Esophagus muscularis mucosa (tissue), 4 donors: ENCODE measurements around the gene CEACAM21. TPM values are rescaled to one million over a fixed set of nuclear protein-coding genes. Genes with fewer than 3 reads are reported as not detected.

Experiments used
- DNase-seq: peaks from one replicate; pipeline ENCODE4 v3.0.0-alpha.2; 2017; ENCODE audit errors: extremely low spot score
- H3K27ac ChIP-seq, 4 donors: fragments of 200-600 bp; sonication (generic); replicated peaks in 1 of 4; 1 replicate in 3 of 4; 2 replicates in 1 of 4; pipeline ENCODE4 v1.5.1; 2016 to 2019; ENCODE audit warnings: mild to moderate bottlenecking in 1 of 4
- H3K27me3 ChIP-seq, 4 donors: fragments of 200-600 bp; sonication (generic); one replicate each; pipeline versions ENCODE4 v1.5.1 to v1.6.0; 2016 to 2019
- H3K36me3 ChIP-seq, 4 donors: fragments of 200-600 bp; sonication (generic); one replicate each; pipeline ENCODE4 v1.5.1; 2016 to 2019
- H3K4me1 ChIP-seq, 4 donors: fragments of 200-600 bp; sonication (generic); one replicate each; pipeline ENCODE4 v1.5.1; 2016 to 2019
- H3K4me3 ChIP-seq, 4 donors: fragments of 200-600 bp; sonication (generic); 1 replicate in 2 of 4; 2 replicates in 2 of 4; pipeline ENCODE4 v1.5.1; 2016 to 2019; ENCODE audit warnings: mild to moderate bottlenecking in 4 of 4, moderate library complexity in 1 of 4
- H3K9me3 ChIP-seq, 4 donors: fragments of 200-600 bp; sonication (generic); 1 replicate in 3 of 4; 2 replicates in 1 of 4; pipeline ENCODE4 v1.5.1; 2016 to 2019
- CTCF ChIP-seq, 3 experiments: fragments of 200-600 bp in 2 of 3; fragments of 450-650 bp in 1 of 3; sonication (generic) in 2 of 3; IDR thresholded peaks; one replicate each; pipeline ENCODE4 v1.5.1; 2017 to 2019; ENCODE audit warnings: antibody characterized with exemption in 3 of 3, mild to moderate bottlenecking in 2 of 3, moderate library complexity in 1 of 3
- EP300 ChIP-seq: sonication (generic); formaldehyde crosslinking; IDR thresholded peaks from one replicate; pipeline ENCODE4 v1.6.1; 2017; ENCODE audit warnings: antibody characterized with exemption
- POLR2A ChIP-seq: fragments of 450-650 bp; IDR thresholded peaks from one replicate; pipeline ENCODE4 v1.6.1; 2017; ENCODE audit warnings: antibody characterized with exemption, moderate library complexity, mild to moderate bottlenecking, low read depth
- POLR2AphosphoS5 ChIP-seq, 2 donors: sonication (generic); formaldehyde crosslinking; IDR thresholded peaks; one replicate each; pipeline ENCODE4 v1.6.1; 2017; ENCODE audit warnings: antibody characterized with exemption in 2 of 2
- WGBS: methylation state at CpG from one replicate; pipeline ENCODE4 v1.1.5; 2018; 5-methylcytosine and 5-hydroxymethylcytosine counted together
- intact Hi-C: fragments of 100-400 bp; cut with DNase I; formaldehyde crosslinking; loops from one replicate; pipeline ENCODE4 v1.15.1; 2023
- total RNA-seq, 4 donors: library from RNA; depleted of rRNA; stranded (reverse); fragments of >200 nt; gene quantifications; one replicate each; pipeline versions ENCODE4 v1.1.0 to v1.2.1, GENCODE V29; 2016

The CEACAM21 gene
- 1 to 10 TPM in 1 of 4 donors, under 1 TPM in 1, not detected in 2; 0.83 to 1.8 TPM for total RNA-seq

- peak; percentile 83 for DNase-seq
- Histone ChIP-seq H3K27ac (peak within 1 kb of the TSS in 1 of 4 donors; percentile 18), H3K36me3 (no peaks in the 10 kb centered on the region), H3K9me3 (peaks cover 0 to 8% (median 3%) of the 10 kb centered on the region in 4 donors), H3K27me3 (peaks cover 0 to 39% (median 0%) of the 10 kb centered on the region in 4 donors), H3K4me1 (no peaks in the 10 kb centered on the region), H3K4me3 (peak within 1 kb of the TSS in 1 of 4 donors; percentile 31)
- 3% methylated on average over 4 of the region's 4 CpGs for WGBS
- intact Hi-C loops = no loop called here
- TF ChIP-seq EP300 (no peak), POLR2A (no peak), CTCF (IDR thresholded peaks at IDR 0.05) (no peak), POLR2AphosphoS5 (IDR thresholded peaks at IDR 0.05) (peak; percentile 27 to 44)
These were observed at the start of gene CEACAM21 for GRCh38 chr19:41575998-41576397. Gene CEACAM21, plus strand, starts transcription at chr19:41576166. Its CDS starts 109 bp downstream, at chr19:41576275.

- WGBS = 41% methylated on average over 3 of the region's 3 CpGs
- no peak for DNase-seq
- Histone ChIP-seq H3K27ac (no peak overlapping the region), H3K4me3 (no peak overlapping the region), H3K27me3 (peaks cover 0 to 57% (median 3%) of the 10 kb centered on the region in 4 donors), H3K9me3 (no peaks in the 10 kb centered on the region), H3K36me3 (no peaks in the 10 kb centered on the region), H3K4me1 (peaks cover 6 to 16% (median 11%) of the 10 kb centered on the region in 4 donors)
- intact Hi-C loops = no loop called here
- no peak for TF ChIP-seq CTCF (IDR thresholded peaks at IDR 0.05)
- no peak for TF ChIP-seq POLR2AphosphoS5 (IDR thresholded peaks at IDR 0.05)
- no peak for TF ChIP-seq POLR2A
- TF ChIP-seq EP300 = no peak
These were observed 48.9 kb upstream of the CEACAM21 start for GRCh38 chr19:41527089-41527488.

- TF ChIP-seq POLR2AphosphoS5 (IDR thresholded peaks at IDR 0.05) (no peak), CTCF (IDR thresholded peaks at IDR 0.05) (no peak), POLR2A (no peak), EP300 (no peak)
- peaks cover 4 to 12% (median 8%) of the 10 kb centered on the region in 4 donors for H3K4me1 ChIP-seq
- no peak overlapping the region for H3K4me3 ChIP-seq
- no peaks in the 10 kb centered on the region for H3K9me3 ChIP-seq
- WGBS = 70% methylated on average over 2 of the region's 2 CpGs
- no peak for DNase-seq
- H3K27ac ChIP-seq = no peak overlapping the region
- peaks cover 0 to 46% (median under 1%) of the 10 kb centered on the region in 4 donors for H3K27me3 ChIP-seq
- intact Hi-C loops = no loop called here
- H3K36me3 ChIP-seq = no peaks in the 10 kb centered on the region
These were observed 47.9 kb upstream of the CEACAM21 start for GRCh38 chr19:41528106-41528505.

- no peak for TF ChIP-seq CTCF (IDR thresholded peaks at IDR 0.05)
- TF ChIP-seq POLR2A = no peak
- no peak for TF ChIP-seq EP300
- no peak for TF ChIP-seq POLR2AphosphoS5 (IDR thresholded peaks at IDR 0.05)
- peaks cover 6 to 13% (median 9%) of the 10 kb centered on the region in 4 donors for H3K4me1 ChIP-seq
- H3K36me3 ChIP-seq = no peaks in the 10 kb centered on the region
- no peak overlapping the region for H3K27ac ChIP-seq
- 66% methylated on average over 4 of the region's 4 CpGs for WGBS
- no peaks in the 10 kb centered on the region for H3K9me3 ChIP-seq
- peaks cover 0 to 39% (median 0%) of the 10 kb centered on the region in 4 donors for H3K27me3 ChIP-seq
- H3K4me3 ChIP-seq = no peak overlapping the region
- intact Hi-C loops = no loop called here
- peak; percentile 80 for DNase-seq
These were observed 46.3 kb upstream of the CEACAM21 start for GRCh38 chr19:41529484-41530183.
